Measurements from ENCODE around the gene PTPN3. TPM values are rescaled to one million over a fixed set of nuclear protein-coding genes. Genes with fewer than 3 reads are reported as not detected.

PTPN3 gene
- total and polyA plus RNA-seq, 9 of the 15 experiments (the other 6 are each of a cell fraction or from before 2014, with no cell fraction given): 0.02 TPM; not detected in 8

DNA sequence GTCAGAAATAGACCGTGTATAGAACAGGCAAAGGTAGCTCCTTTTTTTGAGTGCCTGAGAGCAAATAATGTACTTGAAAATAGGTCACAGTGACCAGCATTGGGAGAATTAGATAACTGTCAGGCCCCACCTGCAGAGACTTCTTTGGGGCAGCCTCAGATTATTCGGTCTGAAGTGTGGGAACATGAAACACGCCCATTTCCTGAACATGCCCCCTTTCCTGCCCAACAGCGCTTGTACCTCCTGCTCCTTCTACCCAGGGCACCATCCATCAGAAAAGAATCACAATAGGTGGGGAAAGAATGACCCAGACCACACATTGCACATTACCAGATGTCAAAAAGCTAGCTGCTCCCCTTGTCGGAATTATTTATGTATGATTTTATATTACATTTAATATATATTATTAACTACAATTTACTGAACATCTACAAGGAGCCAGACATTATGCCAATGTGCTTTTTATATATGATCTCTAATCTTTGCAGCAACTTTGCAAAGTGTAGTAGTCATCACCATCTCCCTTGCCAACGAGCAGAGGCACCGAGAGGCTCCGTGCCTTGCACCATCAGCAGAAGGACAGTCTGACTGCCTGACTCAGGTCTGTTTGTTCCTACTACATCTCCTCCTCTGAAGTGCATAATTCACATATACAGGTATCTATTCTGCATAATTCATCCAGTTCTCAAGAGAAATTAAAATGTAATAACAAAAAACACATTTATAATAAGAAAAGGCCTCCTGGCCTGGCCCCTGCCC, 39.5 kb downstream of the PTPN3 start (continued):
- TF ChIP-seq, protein P1, sequence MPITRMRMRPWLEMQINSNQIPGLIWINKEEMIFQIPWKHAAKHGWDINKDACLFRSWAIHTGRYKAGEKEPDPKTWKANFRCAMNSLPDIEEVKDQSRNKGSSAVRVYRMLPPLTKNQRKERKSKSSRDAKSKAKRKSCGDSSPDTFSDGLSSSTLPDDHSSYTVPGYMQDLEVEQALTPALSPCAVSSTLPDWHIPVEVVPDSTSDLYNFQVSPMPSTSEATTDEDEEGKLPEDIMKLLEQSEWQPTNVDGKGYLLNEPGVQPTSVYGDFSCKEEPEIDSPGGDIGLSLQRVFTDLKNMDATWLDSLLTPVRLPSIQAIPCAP (CRISPR knock-in tag; IDR thresholded peaks at IDR 0.05; ENCODE audit: borderline replicate concordance): no peak
- no peak for TF ChIP-seq POLR2AphosphoS5 (IDR thresholded peaks at IDR 0.05; ENCODE audit: control insufficient read depth, insufficient read depth, low read depth, low read length)
- TF ChIP-seq RNF2 (IDR thresholded peaks at IDR 0.05): no peak
- TF ChIP-seq ZNF583 (CRISPR knock-in tag; IDR thresholded peaks at IDR 0.05): no peak
- no peak for TF ChIP-seq ATF2 (CRISPR knock-in tag; IDR thresholded peaks at IDR 0.05)
- no peak for TF ChIP-seq E4F1 (CRISPR knock-in tag; IDR thresholded peaks at IDR 0.05; ENCODE audit: borderline replicate concordance)
- no peak for TF ChIP-seq JUN (IDR thresholded peaks at IDR 0.05; ENCODE audit: borderline replicate concordance, low read depth, low read length)
- no peak for TF ChIP-seq JUN (CRISPR knock-in tag; IDR thresholded peaks at IDR 0.05; ENCODE audit: borderline replicate concordance)
- no peak for TF ChIP-seq NCOA1 (IDR thresholded peaks at IDR 0.05; ENCODE audit: low read depth)
- no peak for TF ChIP-seq KLF16 (IDR thresholded peaks at IDR 0.05)
- TF ChIP-seq HMGN3 (IDR thresholded peaks at IDR 0.05; ENCODE audit: borderline replicate concordance, extremely low read depth, insufficient read length, low read depth, low read length): no peak
